Measurements from ENCODE around the gene YIPF1. TPM values are rescaled to one million over a fixed set of nuclear protein-coding genes. Genes with fewer than 3 reads are reported as not detected.

YIPF1 gene
- polyA plus RNA-seq, 1 of the 3 experiments (the other 2 are of a cell fraction) = 23.1 TPM

DNA sequence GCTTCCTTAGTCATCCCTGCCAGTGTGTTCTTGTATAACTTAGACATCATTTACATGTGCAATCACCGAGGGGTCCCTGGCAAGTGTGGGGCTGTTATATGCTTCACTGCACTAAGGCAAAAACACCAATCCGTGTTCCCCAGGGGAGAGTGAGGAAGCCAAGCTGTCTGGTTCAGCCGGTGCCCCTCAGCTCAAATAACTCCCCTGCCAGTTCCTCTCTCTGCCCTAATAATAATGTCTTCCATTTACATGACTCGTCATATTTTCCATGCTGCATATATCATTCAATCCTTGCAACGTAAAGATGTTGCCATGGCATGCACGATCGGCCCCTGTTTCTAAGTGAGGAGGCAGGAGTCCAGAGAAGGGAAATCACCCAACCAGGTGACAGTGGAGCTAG lies 27.1 kb downstream of the YIPF1 start:
- Histone ChIP-seq H3K36me3 (replicated peaks in 1 of 2; ENCODE audit: control insufficient read depth in 1 of 2, insufficient read depth in 2 of 2, low read length in 1 of 2) (peaks cover 9 to 34% of the 10 kb centered on the region in 2 experiments), H3K9me2 (no peaks in the 10 kb centered on the region), H3K79me2 (ENCODE audit: insufficient read depth) (no peaks in the 10 kb centered on the region), H3K4me2 (no peak overlapping the region), H3K27ac (ENCODE audit: low read depth in 2 of 2, low read length in 1 of 2) (no peak overlapping the region), H2AFZ (ENCODE audit: low read depth) (no peak overlapping the region), H4K20me1 (ENCODE audit: insufficient read depth) (no peaks in the 10 kb centered on the region), H3K4me3 (ENCODE audit: low read depth in 2 of 2, low read length in 1 of 2) (no peak overlapping the region), H3K9ac (no peak overlapping the region), H3K9me3 (no peaks in the 10 kb centered on the region), H3K27me3 (ENCODE audit: insufficient read depth) (no peaks in the 10 kb centered on the region), H3F3A (replicated peaks; ENCODE audit: insufficient read depth) (no peaks in the 10 kb centered on the region), H3K4me1 (ENCODE audit: control insufficient read depth in 1 of 2, insufficient read depth in 2 of 2, low read depth in 1 of 2, low read length in 1 of 2) (no peaks in the 10 kb centered on the region)
- CTCF ChIA-PET = interaction anchor here (0.7 to 5.0 kb wide), 7 partner anchors 8 to 414 kb away, joined by 3 to 51 read pairs (median 22); no protein-coding TSS in a partner anchor
- DNase-seq = no peak
- 85% methylated on average over 7 of the region's 7 CpGs for WGBS (ENCODE audit: low lambda C conversion rate)
- POLR2A ChIA-PET = no interaction called here
- TF ChIP-seq SMC3 (IDR thresholded peaks at IDR 0.05; ENCODE audit: low read depth, low read length) = no peak
- TF ChIP-seq FOSL2 (IDR thresholded peaks at IDR 0.05; ENCODE audit: borderline replicate concordance, low read depth) = no peak
- TF ChIP-seq JUND (IDR thresholded peaks at IDR 0.05) = no peak
- TF ChIP-seq CHD2 (IDR thresholded peaks at IDR 0.05; ENCODE audit: low read length, partially characterized antibody) = no peak
- no peak for TF ChIP-seq TAF1 (IDR thresholded peaks at IDR 0.05; ENCODE audit: borderline replicate concordance, low read depth, low read length)
- TF ChIP-seq, protein P1, sequence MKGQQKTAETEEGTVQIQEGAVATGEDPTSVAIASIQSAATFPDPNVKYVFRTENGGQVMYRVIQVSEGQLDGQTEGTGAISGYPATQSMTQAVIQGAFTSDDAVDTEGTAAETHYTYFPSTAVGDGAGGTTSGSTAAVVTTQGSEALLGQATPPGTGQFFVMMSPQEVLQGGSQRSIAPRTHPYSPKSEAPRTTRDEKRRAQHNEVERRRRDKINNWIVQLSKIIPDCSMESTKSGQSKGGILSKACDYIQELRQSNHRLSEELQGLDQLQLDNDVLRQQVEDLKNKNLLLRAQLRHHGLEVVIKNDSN (IDR thresholded peaks at IDR 0.05; ENCODE audit: borderline replicate concordance, low read depth) = no peak
- TF ChIP-seq RAD21 (IDR thresholded peaks at IDR 0.05; ENCODE audit: low read length) = no peak
- TF ChIP-seq GABPA (IDR thresholded peaks at IDR 0.05; ENCODE audit: low read depth) = no peak

DNA sequence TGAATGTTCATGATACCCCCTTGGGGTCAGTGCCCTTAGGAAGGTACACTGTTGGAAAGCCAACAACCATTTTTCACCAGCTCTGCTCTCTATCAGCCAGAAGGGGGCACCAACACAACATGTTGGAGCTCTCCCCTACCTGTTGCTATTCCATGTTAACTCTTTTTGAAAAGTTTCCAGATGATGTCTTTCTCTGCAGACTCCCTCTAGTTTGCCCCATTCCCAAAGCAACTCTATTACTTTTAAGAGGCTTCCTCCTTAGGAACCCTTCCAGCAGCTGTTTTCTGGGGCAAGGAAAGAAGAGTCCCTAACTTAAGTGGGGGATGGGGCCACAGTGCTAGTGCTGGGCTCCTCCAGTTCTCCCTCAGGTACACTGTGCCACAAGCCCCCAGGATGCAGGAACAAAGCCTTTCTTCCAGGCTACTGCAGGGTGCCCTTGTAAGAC lies 28.6 kb downstream of the YIPF1 start:
- peak; percentile 64 for DNase-seq
- CTCF ChIA-PET = interaction anchor here (0.5 to 5.0 kb wide), 49 partner anchors 10 to 951 kb away, joined by 3 to 51 read pairs (median 4); partner anchors contain the start of gene ACOT11
- POLR2A ChIA-PET = no interaction called here

More for the DNA sequence above, 28.6 kb downstream of the YIPF1 start:
- Histone ChIP-seq H3K9me3 (no peaks in the 10 kb centered on the region), H3K27me3 (ENCODE audit: insufficient read depth) (no peaks in the 10 kb centered on the region), H3K4me3 (ENCODE audit: low read depth in 2 of 2, low read length in 1 of 2) (peak overlapping the region in 1 of 2 experiments; percentile 25; a peak in 1 of 4 replicates), H3K4me1 (ENCODE audit: control insufficient read depth in 1 of 2, insufficient read depth in 2 of 2, low read depth in 1 of 2, low read length in 1 of 2) (no peaks in the 10 kb centered on the region), H3K9me2 (no peaks in the 10 kb centered on the region), H3K27ac (ENCODE audit: low read depth in 2 of 2, low read length in 1 of 2) (no peak overlapping the region), H3K9ac (no peak overlapping the region), H4K20me1 (ENCODE audit: insufficient read depth) (no peaks in the 10 kb centered on the region), H3K79me2 (ENCODE audit: insufficient read depth) (no peaks in the 10 kb centered on the region), H2AFZ (ENCODE audit: low read depth) (no peak overlapping the region), H3K36me3 (replicated peaks in 1 of 2; ENCODE audit: control insufficient read depth in 1 of 2, insufficient read depth in 2 of 2, low read length in 1 of 2) (peaks cover 9 to 34% of the 10 kb centered on the region in 2 experiments), H3F3A (replicated peaks; ENCODE audit: insufficient read depth) (no peaks in the 10 kb centered on the region), H3K4me2 (no peak overlapping the region)
- TF ChIP-seq, protein P2, sequence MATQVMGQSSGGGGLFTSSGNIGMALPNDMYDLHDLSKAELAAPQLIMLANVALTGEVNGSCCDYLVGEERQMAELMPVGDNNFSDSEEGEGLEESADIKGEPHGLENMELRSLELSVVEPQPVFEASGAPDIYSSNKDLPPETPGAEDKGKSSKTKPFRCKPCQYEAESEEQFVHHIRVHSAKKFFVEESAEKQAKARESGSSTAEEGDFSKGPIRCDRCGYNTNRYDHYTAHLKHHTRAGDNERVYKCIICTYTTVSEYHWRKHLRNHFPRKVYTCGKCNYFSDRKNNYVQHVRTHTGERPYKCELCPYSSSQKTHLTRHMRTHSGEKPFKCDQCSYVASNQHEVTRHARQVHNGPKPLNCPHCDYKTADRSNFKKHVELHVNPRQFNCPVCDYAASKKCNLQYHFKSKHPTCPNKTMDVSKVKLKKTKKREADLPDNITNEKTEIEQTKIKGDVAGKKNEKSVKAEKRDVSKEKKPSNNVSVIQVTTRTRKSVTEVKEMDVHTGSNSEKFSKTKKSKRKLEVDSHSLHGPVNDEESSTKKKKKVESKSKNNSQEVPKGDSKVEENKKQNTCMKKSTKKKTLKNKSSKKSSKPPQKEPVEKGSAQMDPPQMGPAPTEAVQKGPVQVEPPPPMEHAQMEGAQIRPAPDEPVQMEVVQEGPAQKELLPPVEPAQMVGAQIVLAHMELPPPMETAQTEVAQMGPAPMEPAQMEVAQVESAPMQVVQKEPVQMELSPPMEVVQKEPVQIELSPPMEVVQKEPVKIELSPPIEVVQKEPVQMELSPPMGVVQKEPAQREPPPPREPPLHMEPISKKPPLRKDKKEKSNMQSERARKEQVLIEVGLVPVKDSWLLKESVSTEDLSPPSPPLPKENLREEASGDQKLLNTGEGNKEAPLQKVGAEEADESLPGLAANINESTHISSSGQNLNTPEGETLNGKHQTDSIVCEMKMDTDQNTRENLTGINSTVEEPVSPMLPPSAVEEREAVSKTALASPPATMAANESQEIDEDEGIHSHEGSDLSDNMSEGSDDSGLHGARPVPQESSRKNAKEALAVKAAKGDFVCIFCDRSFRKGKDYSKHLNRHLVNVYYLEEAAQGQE (IDR thresholded peaks at IDR 0.05; ENCODE audit: low read depth, low read length) = no peak
- TF ChIP-seq, protein P3, sequence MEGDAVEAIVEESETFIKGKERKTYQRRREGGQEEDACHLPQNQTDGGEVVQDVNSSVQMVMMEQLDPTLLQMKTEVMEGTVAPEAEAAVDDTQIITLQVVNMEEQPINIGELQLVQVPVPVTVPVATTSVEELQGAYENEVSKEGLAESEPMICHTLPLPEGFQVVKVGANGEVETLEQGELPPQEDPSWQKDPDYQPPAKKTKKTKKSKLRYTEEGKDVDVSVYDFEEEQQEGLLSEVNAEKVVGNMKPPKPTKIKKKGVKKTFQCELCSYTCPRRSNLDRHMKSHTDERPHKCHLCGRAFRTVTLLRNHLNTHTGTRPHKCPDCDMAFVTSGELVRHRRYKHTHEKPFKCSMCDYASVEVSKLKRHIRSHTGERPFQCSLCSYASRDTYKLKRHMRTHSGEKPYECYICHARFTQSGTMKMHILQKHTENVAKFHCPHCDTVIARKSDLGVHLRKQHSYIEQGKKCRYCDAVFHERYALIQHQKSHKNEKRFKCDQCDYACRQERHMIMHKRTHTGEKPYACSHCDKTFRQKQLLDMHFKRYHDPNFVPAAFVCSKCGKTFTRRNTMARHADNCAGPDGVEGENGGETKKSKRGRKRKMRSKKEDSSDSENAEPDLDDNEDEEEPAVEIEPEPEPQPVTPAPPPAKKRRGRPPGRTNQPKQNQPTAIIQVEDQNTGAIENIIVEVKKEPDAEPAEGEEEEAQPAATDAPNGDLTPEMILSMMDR (IDR thresholded peaks at IDR 0.05) = peak; percentile 88
- no peak for TF ChIP-seq FOSL2 (IDR thresholded peaks at IDR 0.05; ENCODE audit: borderline replicate concordance, low read depth)
- TF ChIP-seq MXI1 (IDR thresholded peaks at IDR 0.05; ENCODE audit: low read depth, low read length) = no peak
- peak; percentile 88 for TF ChIP-seq RCOR1 (IDR thresholded peaks at IDR 0.05; ENCODE audit: low read length)
- TF ChIP-seq JUND (IDR thresholded peaks at IDR 0.05) = no peak
- TF ChIP-seq RAD21 (IDR thresholded peaks at IDR 0.05; ENCODE audit: low read length) = peak; percentile 87
- peak; percentile 62 for TF ChIP-seq SMC3 (IDR thresholded peaks at IDR 0.05; ENCODE audit: low read depth, low read length)
